Measurements from ENCODE around the gene NKAIN2. TPM values are rescaled to one million over a fixed set of nuclear protein-coding genes. Genes with fewer than 3 reads are reported as not detected.
"Not testable (repeated sequence)": the region's sequence is repeated elsewhere in the genome, so short reads cannot be mapped to it uniquely, and the experiment has no call there.

NKAIN2 gene
- total and polyA plus RNA-seq, 8 donors: 0.02 to 0.09 TPM; not detected in 6

DNA sequence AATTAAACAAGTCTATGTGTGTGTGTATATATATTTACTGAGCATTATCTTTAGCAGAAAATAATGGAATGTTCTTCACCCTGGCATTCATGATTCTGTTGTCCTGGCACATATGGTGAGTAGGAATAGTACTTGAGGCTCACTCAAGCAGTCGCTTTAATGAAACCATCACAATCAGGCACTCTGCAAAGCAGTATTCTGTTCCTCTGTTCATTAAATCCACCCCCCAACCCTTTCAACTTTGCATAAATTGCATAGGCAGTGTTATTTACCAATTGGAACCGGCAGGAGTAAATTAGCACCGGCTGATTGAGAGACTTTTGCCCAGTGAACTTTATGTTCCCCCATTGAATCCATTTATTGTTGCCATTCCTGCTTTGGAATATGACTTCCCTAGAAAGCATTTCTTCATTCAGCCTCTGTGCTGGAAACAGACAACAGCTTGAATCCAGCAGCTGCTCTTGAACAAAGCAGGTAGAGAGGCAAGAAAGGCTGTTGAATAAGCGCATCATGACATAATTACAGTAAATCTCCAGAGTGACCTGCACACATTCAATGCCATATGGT is 890.6 kb downstream of the NKAIN2 start:
- WGBS, 2 donors: 67 to 75% methylated on average over 4 of the region's 4 CpGs
- no peaks in the 10 kb centered on the region for H3K9me3 ChIP-seq
- no peak for FAIRE-seq
- H3K4me1 ChIP-seq: no peaks in the 10 kb centered on the region
- no peak for ATAC-seq
- H3K36me3 ChIP-seq: no peaks in the 10 kb centered on the region
- H3K27ac ChIP-seq: no peak overlapping the region
- intact Hi-C loops (cut with DNase I): no loop called here
- TF ChIP-seq, protein P1, sequence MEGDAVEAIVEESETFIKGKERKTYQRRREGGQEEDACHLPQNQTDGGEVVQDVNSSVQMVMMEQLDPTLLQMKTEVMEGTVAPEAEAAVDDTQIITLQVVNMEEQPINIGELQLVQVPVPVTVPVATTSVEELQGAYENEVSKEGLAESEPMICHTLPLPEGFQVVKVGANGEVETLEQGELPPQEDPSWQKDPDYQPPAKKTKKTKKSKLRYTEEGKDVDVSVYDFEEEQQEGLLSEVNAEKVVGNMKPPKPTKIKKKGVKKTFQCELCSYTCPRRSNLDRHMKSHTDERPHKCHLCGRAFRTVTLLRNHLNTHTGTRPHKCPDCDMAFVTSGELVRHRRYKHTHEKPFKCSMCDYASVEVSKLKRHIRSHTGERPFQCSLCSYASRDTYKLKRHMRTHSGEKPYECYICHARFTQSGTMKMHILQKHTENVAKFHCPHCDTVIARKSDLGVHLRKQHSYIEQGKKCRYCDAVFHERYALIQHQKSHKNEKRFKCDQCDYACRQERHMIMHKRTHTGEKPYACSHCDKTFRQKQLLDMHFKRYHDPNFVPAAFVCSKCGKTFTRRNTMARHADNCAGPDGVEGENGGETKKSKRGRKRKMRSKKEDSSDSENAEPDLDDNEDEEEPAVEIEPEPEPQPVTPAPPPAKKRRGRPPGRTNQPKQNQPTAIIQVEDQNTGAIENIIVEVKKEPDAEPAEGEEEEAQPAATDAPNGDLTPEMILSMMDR (IDR thresholded peaks at IDR 0.05): no peak
- DNase-seq: no peak
- H3K27me3 ChIP-seq: no peaks in the 10 kb centered on the region
- no peak overlapping the region for H3K4me3 ChIP-seq

DNA sequence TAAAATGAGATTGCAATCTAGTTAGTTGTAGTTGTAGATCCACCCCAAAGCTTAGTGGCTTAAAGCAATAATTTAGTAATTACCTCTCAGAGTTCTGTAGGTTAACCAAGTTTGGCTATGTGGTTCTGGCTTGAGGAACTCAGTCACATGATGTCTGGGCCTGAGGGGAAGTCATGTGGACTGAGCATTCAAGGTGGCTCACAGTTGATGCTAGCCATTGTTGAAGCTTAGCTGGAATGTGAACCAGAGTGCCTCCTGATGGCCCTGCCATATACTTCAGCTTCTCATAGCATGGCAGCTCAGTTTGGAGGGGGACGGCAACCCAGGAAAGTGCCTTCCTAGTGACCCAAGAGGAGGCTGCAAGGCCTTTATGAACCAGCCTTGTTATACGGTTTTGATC is 895.4 kb downstream of the NKAIN2 start:
- Histone ChIP-seq H3K36me3 (no peaks in the 10 kb centered on the region), H3K4me3 (no peak overlapping the region), H3K4me1 (no peaks in the 10 kb centered on the region), H3K27me3 (no peaks in the 10 kb centered on the region), H3K27ac (no peak overlapping the region), H3K9me3 (no peaks in the 10 kb centered on the region)
- no peak for ATAC-seq
- 62 to 86% methylated on average over 2 of the region's 2 CpGs for WGBS, 2 donors
- no peak for FAIRE-seq
- DNase-seq: no peak
- TF ChIP-seq, protein P1 (IDR thresholded peaks at IDR 0.05): no peak
- intact Hi-C loops (cut with DNase I): no loop called here

DNA sequence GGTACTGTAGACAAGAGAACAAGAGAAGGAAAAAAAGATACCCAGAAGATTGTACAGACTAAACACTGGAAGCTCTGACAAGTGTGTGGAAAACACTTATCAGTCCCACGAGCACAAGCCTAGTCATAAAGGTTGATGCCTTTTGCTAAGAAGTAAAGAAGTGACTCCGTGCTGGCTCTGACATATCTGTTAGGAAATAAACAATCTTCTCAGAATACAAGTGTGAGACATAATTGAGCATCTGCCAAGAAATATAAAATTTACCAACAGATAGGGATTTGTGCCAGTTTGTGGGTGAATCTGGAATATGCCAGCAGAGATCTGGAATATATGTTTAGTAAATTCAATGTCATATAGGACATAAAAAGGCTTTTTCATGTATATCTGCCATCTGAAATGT is 899.9 kb downstream of the NKAIN2 start:
- no peak overlapping the region for H3K4me3 ChIP-seq
- ATAC-seq (no peak), FAIRE-seq (no peak), DNase-seq (no peak)
- H3K27ac ChIP-seq: no peak overlapping the region
- WGBS, 2 donors: 48 to 64% methylated on average over 2 of the region's 2 CpGs
- TF ChIP-seq, protein P1 (IDR thresholded peaks at IDR 0.05): no peak
- intact Hi-C loops (cut with DNase I): no loop called here
- no peaks in the 10 kb centered on the region for H3K9me3 ChIP-seq
- no peaks in the 10 kb centered on the region for H3K4me1 ChIP-seq
- no peaks in the 10 kb centered on the region for H3K36me3 ChIP-seq
- H3K27me3 ChIP-seq: no peaks in the 10 kb centered on the region

DNA sequence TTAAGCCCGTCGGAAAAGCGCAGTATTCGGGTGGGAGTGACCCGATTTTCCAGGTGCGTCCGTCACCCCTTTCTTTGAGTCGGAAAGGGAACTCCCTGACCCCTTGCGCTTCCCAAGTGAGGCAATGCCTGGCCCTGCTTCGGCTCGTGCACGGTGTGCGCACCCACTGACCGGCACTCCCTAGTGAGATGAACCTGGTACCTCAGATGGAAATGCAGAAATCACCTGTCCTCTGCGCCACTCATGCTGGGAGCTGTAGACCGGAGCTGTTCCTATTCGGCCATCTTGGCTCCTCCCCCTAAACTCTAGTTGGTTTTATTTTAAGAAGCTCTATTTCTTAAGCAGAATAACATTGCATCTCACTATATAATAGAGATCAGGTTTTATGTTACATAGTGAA is 908.9 kb downstream of the NKAIN2 start:
- H3K4me3 ChIP-seq; DNase-seq; H3K9me3 ChIP-seq; FAIRE-seq; H3K4me1 ChIP-seq; ATAC-seq; H3K36me3 ChIP-seq; intact Hi-C loops (cut with DNase I); H3K27ac ChIP-seq; H3K27me3 ChIP-seq: not testable (repeated sequence)
- WGBS, 2 donors: 87 to 91% methylated on average over 10 to 13 of the region's 17 CpGs

DNA sequence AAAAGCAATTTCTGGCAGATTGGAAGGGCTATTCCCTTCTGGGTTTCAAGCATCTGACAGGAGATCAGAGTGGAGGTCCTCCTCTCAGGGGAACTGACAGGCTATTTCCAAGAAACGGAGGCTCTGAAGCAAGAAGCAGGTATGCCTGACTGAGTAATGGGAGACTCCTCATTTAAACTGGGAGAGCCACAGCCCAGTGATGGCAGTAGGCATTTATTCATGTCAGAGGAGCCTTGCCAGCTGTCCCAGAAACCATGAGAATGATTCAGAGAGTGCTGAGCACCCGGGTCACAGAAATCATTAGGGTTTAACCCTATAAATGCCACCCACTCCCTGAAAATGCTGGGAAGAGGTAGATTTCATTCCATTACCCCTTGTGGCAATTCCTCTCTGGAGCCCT is 911.1 kb downstream of the NKAIN2 start:
- Histone ChIP-seq H3K9me3 (no peaks in the 10 kb centered on the region), H3K27ac (no peak overlapping the region), H3K4me1 (no peaks in the 10 kb centered on the region), H3K36me3 (no peaks in the 10 kb centered on the region), H3K4me3 (no peak overlapping the region), H3K27me3 (no peaks in the 10 kb centered on the region)
- no peak for FAIRE-seq
- DNase-seq: no peak
- intact Hi-C loops (cut with DNase I): no loop called here
- no peak for ATAC-seq
- TF ChIP-seq, protein P1 (IDR thresholded peaks at IDR 0.05): no peak
- WGBS, 2 donors: 19 to 23% methylated on average over 2 of the region's 2 CpGs
